K562 (cell line): ENCODE data around the gene DPM2. TPM values are rescaled to one million over a fixed set of nuclear protein-coding genes. Genes with fewer than 3 reads are reported as not detected.
A peak's percentile ranks its signal among the peaks of the same experiment; 100 is the strongest.

Experiments
- ATAC-seq: fragments of 200-7000 bp; cut with Tn5 transposase; 3 replicates; pipeline ENCODE4 v1.9.1; 2020; ENCODE audit warnings: moderate library complexity
- BruUV-seq: library from RNA; stranded (reverse); fragments of 400-500 nt; replicated peaks from 2 replicates; lab custom pipeline; 2021; lab: Mats Ljungman, UMichigan
- CTCF ChIA-PET: fragments of 300-600 bp; formaldehyde crosslinking; extraction: SDS; loops from one replicate; lab custom pipeline; 2021; ENCODE audit warnings: low intra/inter-chr PET ratio; lab: Yijun Ruan, JAX
- POLR2A ChIA-PET: fragments of 300-600, 350-650 bp; sonication (Branson Sonifier 250); formaldehyde crosslinking; extraction: SDS; loops from one replicate; lab custom pipeline; 2021; ENCODE audit warnings: antibody characterized with exemption, inconsistent platforms; lab: Yijun Ruan, JAX
- DNase-seq, 4 experiments: peaks; one replicate each; pipeline versions ENCODE4 v3.0.0 to v3.0.0-alpha.2; 2011 to 2018; ENCODE audit warnings: low spot score in 3 of 4, mixed read lengths in 3 of 4; ENCODE audit errors: extremely low read depth in 1 of 4
- FAIRE-seq: peaks from 2 replicates; lab custom pipeline; 2011; peaks lifted over from hg19 to GRCh38; lab: Jason Lieb, UNC
- H2AFZ ChIP-seq: 2 replicates; pipeline ENCODE4 v1.6.0; 2011; ENCODE audit warnings: low read depth, low read length, control low read depth, inconsistent platforms
- H3K27ac ChIP-seq: fragments of 200-600 bp; 3 replicates; pipeline ENCODE4 v1.8.0; 2011; ENCODE audit warnings: low read depth, mild to moderate bottlenecking, control low read depth, inconsistent platforms, low read length, moderate library complexity, mixed read lengths; ENCODE audit errors: extremely low read depth
- H3K27me3 ChIP-seq, 2 experiments: fragments of 300-600 bp in 1 of 2; 2 replicates in 1 of 2; 3 replicates in 1 of 2; pipeline versions ENCODE4 v1.6.0 to v1.8.0; 2011; ENCODE audit warnings: inconsistent platforms in 2 of 2, low read length in 2 of 2, mild to moderate bottlenecking in 1 of 2, mixed read lengths in 1 of 2, moderate library complexity in 1 of 2; ENCODE audit not compliant: control insufficient read depth in 2 of 2, insufficient read depth in 2 of 2
- H3K36me3 ChIP-seq: fragments of 300-600 bp; 3 replicates; pipeline ENCODE4 v1.8.0; 2011; ENCODE audit warnings: mild to moderate bottlenecking, low read length, inconsistent platforms; ENCODE audit not compliant: control insufficient read depth, insufficient read depth
- H3K4me1 ChIP-seq, 2 experiments: fragments of 200-600 bp in 1 of 2; replicated peaks in 1 of 2; 2 replicates in 1 of 2; 3 replicates in 1 of 2; pipeline versions ENCODE4 v1.5.1 to v1.8.0; 2011; ENCODE audit warnings: inconsistent platforms in 2 of 2, low read length in 2 of 2, mild to moderate bottlenecking in 1 of 2, mixed read lengths in 1 of 2, moderate library complexity in 1 of 2; ENCODE audit not compliant: control insufficient read depth in 2 of 2, insufficient read depth in 2 of 2
- H3K4me2 ChIP-seq: 2 replicates; pipeline ENCODE4 v1.6.1; 2011; ENCODE audit warnings: low read length, control low read depth, inconsistent platforms, mixed read lengths; ENCODE audit not compliant: insufficient read depth
- H3K4me3 ChIP-seq: fragments of 200-600 bp; sonication (generic), shearing (Covaris generic); 2 replicates; pipeline ENCODE4 v1.5.1; 2016; ENCODE audit warnings: control low read depth, inconsistent platforms
- H3K79me2 ChIP-seq: fragments of 200-600 bp; 3 replicates; pipeline ENCODE4 v1.8.0; 2011; ENCODE audit warnings: low read length, inconsistent platforms; ENCODE audit not compliant: control insufficient read depth, insufficient read depth
- H3K9ac ChIP-seq, 2 experiments: 2 replicates each; pipeline versions ENCODE4 v1.6.0 to v1.6.1; 2011; ENCODE audit warnings: low read depth in 2 of 2, low read length in 2 of 2, control low read depth in 1 of 2, inconsistent platforms in 1 of 2, mild to moderate bottlenecking in 1 of 2, mixed read lengths in 1 of 2; ENCODE audit not compliant: insufficient read depth in 1 of 2
- H3K9me1 ChIP-seq: one replicate; pipeline ENCODE4 v1.6.0; 2011; ENCODE audit warnings: inconsistent platforms, mild to moderate bottlenecking, low read length, moderate library complexity; ENCODE audit not compliant: control insufficient read depth, insufficient read depth
- H3K9me3 ChIP-seq: replicated peaks from 2 replicates; pipeline ENCODE4 v1.5.1; 2011; ENCODE audit warnings: low read depth, low read length, inconsistent platforms; ENCODE audit not compliant: control insufficient read depth, insufficient read depth
- H4K20me1 ChIP-seq: replicated peaks from 2 replicates; pipeline ENCODE4 v1.6.1; 2011; ENCODE audit warnings: low read length, inconsistent platforms, mixed read lengths; ENCODE audit not compliant: control insufficient read depth, insufficient read depth
- CBX2 ChIP-seq: fragments of 200-600 bp; sonication (generic); IDR thresholded peaks from one replicate; pipeline ENCODE4 v1.6.1; 2012; ENCODE audit warnings: mild to moderate bottlenecking, low read length, inconsistent platforms; ENCODE audit not compliant: insufficient read depth, poor library complexity, severe bottlenecking
- ETV5 ChIP-seq: sonication (generic); formaldehyde crosslinking; IDR thresholded peaks from 2 replicates; pipeline ENCODE4 v1.4.0; 2020; ENCODE audit warnings: low read depth, mild to moderate bottlenecking, missing genetic modification reagents
- HMGN3 ChIP-seq: IDR thresholded peaks from 2 replicates; pipeline ENCODE4 v1.6.1; 2011; ENCODE audit warnings: borderline replicate concordance, low read depth, mild to moderate bottlenecking, mixed read lengths, low read length; ENCODE audit not compliant: insufficient read length; ENCODE audit errors: extremely low read depth
- NUFIP1 ChIP-seq: fragments of 450-650 bp; IDR thresholded peaks from 2 replicates; pipeline ENCODE4 v1.6.1; 2018; ENCODE audit not compliant: partially characterized antibody
- PHB2 ChIP-seq: fragments of 450-650 bp; IDR thresholded peaks from 2 replicates; pipeline ENCODE4 v1.6.1; 2017; ENCODE audit warnings: low read depth
- RBM17 ChIP-seq: fragments of 200-400 bp; formaldehyde crosslinking; IDR thresholded peaks from 2 replicates; pipeline ENCODE4 v1.6.1; 2017; ENCODE audit warnings: low read depth, mild to moderate bottlenecking, low read length, borderline replicate concordance
- RBM39 ChIP-seq: fragments of 200-400 bp; formaldehyde crosslinking; optimal IDR thresholded peaks from 2 replicates; pipeline ENCODE3; 2018; ENCODE audit warnings: low read depth, low read length
- RCOR1 ChIP-seq, 2 experiments: IDR thresholded peaks; 2 replicates each; pipeline ENCODE4 v1.6.1; 2012; ENCODE audit warnings: low read depth in 2 of 2, low read length in 2 of 2, borderline replicate concordance in 1 of 2, improper control_type of control experiment in 1 of 2
- TCFL5 ChIP-seq: fragments of 250-450 bp; sonication (Bioruptor Pico); conservative IDR thresholded peaks from 2 replicates; pipeline ENCODE4 v1.6.1; 2021; ENCODE audit warnings: mild to moderate bottlenecking, moderate library complexity, matching md5 sums
- TRIM28 ChIP-seq: fragments of 450-650 bp; IDR thresholded peaks from 2 replicates; pipeline ENCODE4 v1.6.1; 2017
- ZNF274 ChIP-seq: IDR thresholded peaks from 2 replicates; pipeline ENCODE4 v1.6.1; 2011; ENCODE audit warnings: low read depth, mild to moderate bottlenecking, low read length, moderate library complexity, borderline replicate concordance
- WGBS: fragments of 100-300 bp; shearing (Covaris generic); methylation state at CpG from one replicate; pipeline ENCODE4 v1.1.6; 2016; ENCODE audit warnings: low coverage, mixed read lengths; ENCODE audit not compliant: insufficient coverage; ENCODE audit errors: missing lambda C conversion rate; 5-methylcytosine and 5-hydroxymethylcytosine counted together
- in situ Hi-C: fragments of 300-500 bp; cut with MboI; formaldehyde crosslinking; loops from 4 replicates; pipeline ENCODE4 v1.15.0; 2018; ENCODE audit warnings: inconsistent platforms, mixed read lengths
- intact Hi-C: fragments of 100-400 bp; cut with micrococcal nuclease; formaldehyde crosslinking; loops from 2 replicates; pipeline ENCODE4 v1.14.2; 2022
- polyA plus RNA-seq, 8 experiments: library from polyadenylated mRNA; depleted of rRNA in 4 of 8; stranded (reverse) in 5 of 8; unstranded in 3 of 8; fragments of >200 nt; fragmentation: Nextera tagmentation in 2 of 8; fragmentation: Illumina TruSeq in 1 of 8; extraction: Ambion mirVana in 2 of 8; extraction: Trizol in 1 of 8; gene quantifications; 2 replicates each; pipeline versions ENCODE4 v1.2.1 to v1.2.3, GENCODE V29; 2011 to 2014; ENCODE audit warnings: inconsistent platforms in 1 of 8, missing spikeins in 1 of 8
- total RNA-seq, 7 experiments: library from RNA; depleted of rRNA in 6 of 7; stranded (reverse); fragments of >200 nt in 6 of 7; fragmentation: Illumina TruSeq in 2 of 7; extraction: Trizol in 2 of 7; gene quantifications; 2 replicates each; pipeline versions ENCODE4 v1.2.1 to v1.2.3, GENCODE V29; 2011 to 2021; ENCODE audit warnings: low replicate concordance in 1 of 7
- TF ChIP-seq, protein P1 (sequence below), 2 experiments: IDR thresholded peaks; 2 replicates each; pipeline ENCODE4 v1.6.1; 2012; ENCODE audit warnings: improper control_type of control experiment in 2 of 2, low read depth in 2 of 2, low read length in 2 of 2, borderline replicate concordance in 1 of 2
- TF ChIP-seq, protein P2 (sequence below): sonication (generic); formaldehyde crosslinking; IDR thresholded peaks from 2 replicates; pipeline ENCODE4 v1.4.0; 2020; ENCODE audit warnings: mild to moderate bottlenecking, missing genetic modification reagents

The DPM2 gene
- total and polyA plus RNA-seq, 9 of the 15 experiments (the other 6 are each of a cell fraction or from before 2014, with no cell fraction given), result 43.5 to 126 (median 71.1) TPM

DNA sequence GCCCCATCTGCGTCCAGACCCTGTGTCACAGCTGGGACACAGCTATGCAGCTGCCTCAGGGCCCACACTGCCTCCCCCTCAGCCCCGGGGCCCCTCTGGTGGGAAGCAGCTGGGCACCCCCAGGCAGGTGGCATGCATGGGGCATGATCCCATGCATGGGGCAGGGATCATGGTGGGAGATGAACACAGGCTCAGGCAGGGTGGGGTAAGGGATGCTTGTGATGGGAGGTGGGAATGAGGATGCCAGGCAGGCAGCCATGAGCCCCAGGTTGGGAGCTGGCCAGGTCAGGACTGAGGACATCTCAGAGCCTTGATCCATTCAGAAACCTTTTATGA is 23.5 kb upstream of the DPM2 start:
- CTCF ChIA-PET, result no interaction called here
- ATAC-seq, result no peak
- H3K79me2 ChIP-seq, result peaks cover 63% of the 10 kb centered on the region
- intact Hi-C loops, result no loop called here
- no peak overlapping the region for H3K4me2 ChIP-seq
- H3K27ac ChIP-seq, result no peak overlapping the region
- BruUV-seq, result no TSS peak
- H2AFZ ChIP-seq, result no peak overlapping the region
- H3K9me3 ChIP-seq, result no peaks in the 10 kb centered on the region
- TF ChIP-seq RCOR1 (IDR thresholded peaks at IDR 0.05; ENCODE audit: borderline replicate concordance in 1 of 2, low read depth in 2 of 2, low read length in 2 of 2) (no peak), PHB2 (no peak), HMGN3 (no peak), RBM39 (no peak), NUFIP1 (no peak), CBX2 (no peak), RBM17 (no peak), ZNF274 (no peak), TRIM28 (no peak), TCFL5 (CRISPR knock-in tag) (no peak), ETV5 (no peak)
- TF ChIP-seq, protein P1, sequence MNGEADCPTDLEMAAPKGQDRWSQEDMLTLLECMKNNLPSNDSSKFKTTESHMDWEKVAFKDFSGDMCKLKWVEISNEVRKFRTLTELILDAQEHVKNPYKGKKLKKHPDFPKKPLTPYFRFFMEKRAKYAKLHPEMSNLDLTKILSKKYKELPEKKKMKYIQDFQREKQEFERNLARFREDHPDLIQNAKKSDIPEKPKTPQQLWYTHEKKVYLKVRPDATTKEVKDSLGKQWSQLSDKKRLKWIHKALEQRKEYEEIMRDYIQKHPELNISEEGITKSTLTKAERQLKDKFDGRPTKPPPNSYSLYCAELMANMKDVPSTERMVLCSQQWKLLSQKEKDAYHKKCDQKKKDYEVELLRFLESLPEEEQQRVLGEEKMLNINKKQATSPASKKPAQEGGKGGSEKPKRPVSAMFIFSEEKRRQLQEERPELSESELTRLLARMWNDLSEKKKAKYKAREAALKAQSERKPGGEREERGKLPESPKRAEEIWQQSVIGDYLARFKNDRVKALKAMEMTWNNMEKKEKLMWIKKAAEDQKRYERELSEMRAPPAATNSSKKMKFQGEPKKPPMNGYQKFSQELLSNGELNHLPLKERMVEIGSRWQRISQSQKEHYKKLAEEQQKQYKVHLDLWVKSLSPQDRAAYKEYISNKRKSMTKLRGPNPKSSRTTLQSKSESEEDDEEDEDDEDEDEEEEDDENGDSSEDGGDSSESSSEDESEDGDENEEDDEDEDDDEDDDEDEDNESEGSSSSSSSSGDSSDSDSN (IDR thresholded peaks at IDR 0.05; ENCODE audit: borderline replicate concordance in 1 of 2, low read depth in 2 of 2, low read length in 2 of 2), result no peak
- TF ChIP-seq, protein P2, sequence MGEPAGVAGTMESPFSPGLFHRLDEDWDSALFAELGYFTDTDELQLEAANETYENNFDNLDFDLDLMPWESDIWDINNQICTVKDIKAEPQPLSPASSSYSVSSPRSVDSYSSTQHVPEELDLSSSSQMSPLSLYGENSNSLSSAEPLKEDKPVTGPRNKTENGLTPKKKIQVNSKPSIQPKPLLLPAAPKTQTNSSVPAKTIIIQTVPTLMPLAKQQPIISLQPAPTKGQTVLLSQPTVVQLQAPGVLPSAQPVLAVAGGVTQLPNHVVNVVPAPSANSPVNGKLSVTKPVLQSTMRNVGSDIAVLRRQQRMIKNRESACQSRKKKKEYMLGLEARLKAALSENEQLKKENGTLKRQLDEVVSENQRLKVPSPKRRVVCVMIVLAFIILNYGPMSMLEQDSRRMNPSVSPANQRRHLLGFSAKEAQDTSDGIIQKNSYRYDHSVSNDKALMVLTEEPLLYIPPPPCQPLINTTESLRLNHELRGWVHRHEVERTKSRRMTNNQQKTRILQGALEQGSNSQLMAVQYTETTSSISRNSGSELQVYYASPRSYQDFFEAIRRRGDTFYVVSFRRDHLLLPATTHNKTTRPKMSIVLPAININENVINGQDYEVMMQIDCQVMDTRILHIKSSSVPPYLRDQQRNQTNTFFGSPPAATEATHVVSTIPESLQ (CRISPR knock-in tag), result no peak
- TF ChIP-seq, all 486 proteins: peak for 0
- Histone ChIP-seq H3K36me3 (no peaks in the 10 kb centered on the region), H3K9me1 (no peaks in the 10 kb centered on the region), H3K4me1 (peaks cover 23 to 47% of the 10 kb centered on the region in 2 experiments), H3K27me3 (no peaks in the 10 kb centered on the region), H3K9ac (peak overlapping the region in 1 of 2 experiments; percentile 82; a peak in 3 of 4 replicates), H3K4me3 (no peak overlapping the region), H4K20me1 (peaks cover 4% of the 10 kb centered on the region; the same call in 1 of the 2 replicates)
- FAIRE-seq, result no peak
- in situ Hi-C loops, result loop anchor here (10.0 kb wide), 1 partner anchor 74 kb away; no protein-coding TSS in a partner anchor
- 96% methylated on average over 2 of the region's 2 CpGs for WGBS
- DNase-seq, result no peak
- POLR2A ChIA-PET, result interaction anchor here (0.6 to 1.6 kb wide), 5 partner anchors 9 to 109 kb away, joined by 3 to 6 read pairs (median 3); partner anchors contain the start of gene EEIG1
